H1 (cell line): ENCODE results near the gene TAS2R46.

Experiments
- CTCF ChIP-seq, 3 experiments: IDR thresholded peaks; 1 replicate in 2 of 3; 2 replicates in 1 of 3; pipeline versions ENCODE4 v1.5.1 to v1.6.1; 2011; ENCODE audit warnings: low read length in 3 of 3, mild to moderate bottlenecking in 3 of 3, inconsistent platforms in 2 of 3, low read depth in 1 of 3, moderate library complexity in 1 of 3; ENCODE audit not compliant: insufficient read depth in 1 of 3; ENCODE audit errors: control extremely low read depth in 1 of 3
- POLR2AphosphoS5 ChIP-seq: IDR thresholded peaks from 2 replicates; pipeline ENCODE4 v1.6.1; 2011; ENCODE audit warnings: low read depth, low read length

- TF ChIP-seq CTCF (IDR thresholded peaks at IDR 0.05; ENCODE audit: control extremely low read depth in 1 of 3, insufficient read depth in 1 of 3, low read depth in 1 of 3, low read length in 3 of 3) (no peak), POLR2AphosphoS5 (no peak)
Measured at GRCh38 chr12:11031307-11031706, 30.8 kb downstream of the TAS2R46 start, which contains the start of gene TAS2R31.
